ENCODE data around the gene ZNF550. TPM values are rescaled to one million over a fixed set of nuclear protein-coding genes. Genes with fewer than 3 reads are reported as not detected.

The ZNF550 gene
- total RNA-seq, 1 donor from 2014 or later, result 15.3 TPM

DNA sequence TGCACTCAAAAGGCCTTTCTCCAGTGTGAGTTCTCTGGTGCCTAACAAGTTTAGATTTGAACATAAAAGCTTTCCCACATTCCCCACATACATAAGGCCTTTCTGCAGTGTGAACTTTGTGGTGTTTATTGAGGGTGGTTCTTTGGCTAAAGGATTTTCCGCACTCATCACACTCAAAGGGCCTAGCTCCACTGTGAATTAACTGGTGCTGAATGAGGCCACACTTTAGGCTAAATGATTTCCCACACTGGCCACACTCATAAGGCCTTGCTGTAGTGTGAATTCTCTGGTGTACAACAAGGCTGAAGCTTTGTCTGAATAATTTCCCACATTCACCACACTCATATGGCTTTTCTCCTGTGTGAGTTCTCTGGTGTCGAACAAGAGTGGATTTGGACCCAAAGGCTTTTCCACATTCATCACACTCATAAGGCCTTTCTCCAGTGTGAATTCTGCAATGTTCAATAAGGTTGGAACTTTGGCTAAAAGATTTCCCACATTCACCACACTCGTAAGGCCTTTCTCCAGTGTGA lies 12.8 kb upstream of the ZNF550 start:
- no peak for DNase-seq (ENCODE audit: low spot score)
- Mint-ChIP-seq H3K27ac (ENCODE audit: unreplicated experiment) (no peak overlapping the region), H3K9me3 (ENCODE audit: unreplicated experiment) (peaks cover 77% of the 10 kb centered on the region), H3K36me3 (ENCODE audit: low read depth, unreplicated experiment) (peaks cover 76% of the 10 kb centered on the region), H3K4me1 (ENCODE audit: unreplicated experiment) (no peaks in the 10 kb centered on the region), H3K4me3 (ENCODE audit: unreplicated experiment) (peak overlapping the region; percentile 86), H3K27me3 (ENCODE audit: unreplicated experiment) (peaks cover 21% of the 10 kb centered on the region)
- TF ChIP-seq, protein P1, sequence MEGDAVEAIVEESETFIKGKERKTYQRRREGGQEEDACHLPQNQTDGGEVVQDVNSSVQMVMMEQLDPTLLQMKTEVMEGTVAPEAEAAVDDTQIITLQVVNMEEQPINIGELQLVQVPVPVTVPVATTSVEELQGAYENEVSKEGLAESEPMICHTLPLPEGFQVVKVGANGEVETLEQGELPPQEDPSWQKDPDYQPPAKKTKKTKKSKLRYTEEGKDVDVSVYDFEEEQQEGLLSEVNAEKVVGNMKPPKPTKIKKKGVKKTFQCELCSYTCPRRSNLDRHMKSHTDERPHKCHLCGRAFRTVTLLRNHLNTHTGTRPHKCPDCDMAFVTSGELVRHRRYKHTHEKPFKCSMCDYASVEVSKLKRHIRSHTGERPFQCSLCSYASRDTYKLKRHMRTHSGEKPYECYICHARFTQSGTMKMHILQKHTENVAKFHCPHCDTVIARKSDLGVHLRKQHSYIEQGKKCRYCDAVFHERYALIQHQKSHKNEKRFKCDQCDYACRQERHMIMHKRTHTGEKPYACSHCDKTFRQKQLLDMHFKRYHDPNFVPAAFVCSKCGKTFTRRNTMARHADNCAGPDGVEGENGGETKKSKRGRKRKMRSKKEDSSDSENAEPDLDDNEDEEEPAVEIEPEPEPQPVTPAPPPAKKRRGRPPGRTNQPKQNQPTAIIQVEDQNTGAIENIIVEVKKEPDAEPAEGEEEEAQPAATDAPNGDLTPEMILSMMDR (IDR thresholded peaks at IDR 0.05; ENCODE audit: unreplicated experiment), result no peak

DNA sequence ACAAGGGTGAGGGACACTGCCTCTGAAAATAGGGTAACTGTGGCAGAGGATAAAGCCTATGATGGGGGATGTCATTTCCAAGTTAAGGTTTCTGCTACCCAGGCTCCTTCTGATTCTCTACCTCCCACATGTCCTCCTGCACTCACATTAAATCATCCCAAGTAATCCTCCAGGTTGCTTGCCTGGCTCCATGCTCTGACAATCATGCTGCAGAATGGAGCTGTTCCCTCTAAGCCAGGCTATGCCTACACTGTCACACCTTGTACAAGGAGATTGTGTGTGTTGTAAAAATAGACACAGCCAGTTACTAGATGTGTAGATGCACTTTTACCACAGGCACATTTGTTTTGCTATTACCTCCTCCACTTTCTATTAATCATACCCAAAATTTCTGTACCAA lies 11.0 kb upstream of the ZNF550 start:
- peaks cover 13% of the 10 kb centered on the region for H3K27me3 Mint-ChIP-seq (ENCODE audit: unreplicated experiment)
- no peak for DNase-seq (ENCODE audit: low spot score)
- H3K36me3 Mint-ChIP-seq (ENCODE audit: low read depth, unreplicated experiment), result peaks cover 66% of the 10 kb centered on the region
- TF ChIP-seq, protein P1 (IDR thresholded peaks at IDR 0.05; ENCODE audit: unreplicated experiment), result no peak
- H3K9me3 Mint-ChIP-seq (ENCODE audit: unreplicated experiment), result peaks cover 78% of the 10 kb centered on the region
- no peaks in the 10 kb centered on the region for H3K4me1 Mint-ChIP-seq (ENCODE audit: unreplicated experiment)
- no peak overlapping the region for H3K27ac Mint-ChIP-seq (ENCODE audit: unreplicated experiment)
- H3K4me3 Mint-ChIP-seq (ENCODE audit: unreplicated experiment), result peak overlapping the region; percentile 70

DNA sequence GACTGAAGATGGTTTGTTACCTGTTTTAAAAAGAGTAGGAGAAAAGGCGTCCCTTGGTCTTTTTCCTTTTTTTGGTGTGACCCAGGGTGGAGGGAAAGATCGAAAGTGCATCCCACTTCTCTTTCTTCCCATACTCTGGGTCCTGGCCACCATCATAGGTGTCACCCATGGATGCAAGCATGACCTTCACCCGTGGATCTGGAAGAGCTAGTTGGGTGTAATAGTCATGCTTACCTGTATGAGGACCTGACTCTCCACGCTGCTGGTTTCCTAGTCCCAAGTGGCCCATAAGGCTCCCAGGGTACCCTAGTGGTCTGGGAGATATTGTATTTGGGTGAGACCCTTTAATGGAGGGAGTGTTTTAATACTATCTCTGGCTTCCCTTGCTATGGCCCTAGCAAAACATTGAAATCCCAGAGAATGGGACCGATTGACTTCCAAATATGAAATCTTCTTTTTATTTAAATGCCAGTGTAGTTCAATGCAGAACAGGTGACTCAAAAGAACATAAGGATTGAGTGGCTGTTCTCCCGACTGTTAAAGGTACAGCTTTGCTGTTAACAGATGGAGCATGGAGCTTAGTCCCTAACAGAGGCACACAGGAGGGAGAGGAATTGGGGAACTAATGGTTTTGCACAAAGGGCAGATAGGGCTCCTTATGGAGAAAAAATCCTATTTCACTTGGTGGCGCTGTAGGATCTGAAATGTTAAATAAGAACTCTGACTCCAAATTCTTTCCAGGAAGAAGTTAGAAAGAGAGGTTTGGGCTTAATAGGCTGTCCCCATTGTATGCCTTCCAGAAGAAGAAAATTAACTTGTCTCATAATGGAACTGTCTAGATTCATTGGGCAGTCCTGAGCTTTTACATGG lies 7.0 kb upstream of the ZNF550 start:
- no peak overlapping the region for H3K27ac Mint-ChIP-seq (ENCODE audit: unreplicated experiment)
- TF ChIP-seq, protein P1 (IDR thresholded peaks at IDR 0.05; ENCODE audit: unreplicated experiment), result no peak
- no peak for DNase-seq (ENCODE audit: low spot score)
- peaks cover 11% of the 10 kb centered on the region for H3K27me3 Mint-ChIP-seq (ENCODE audit: unreplicated experiment)
- H3K4me3 Mint-ChIP-seq (ENCODE audit: unreplicated experiment), result peak overlapping the region; percentile 39
- H3K36me3 Mint-ChIP-seq (ENCODE audit: low read depth, unreplicated experiment), result peaks cover 45% of the 10 kb centered on the region
- H3K9me3 Mint-ChIP-seq (ENCODE audit: unreplicated experiment), result peaks cover 62% of the 10 kb centered on the region
- H3K4me1 Mint-ChIP-seq (ENCODE audit: unreplicated experiment), result no peaks in the 10 kb centered on the region

GRCh38 chr19:57563547-57563946 lies 3.9 kb upstream of the ZNF550 start:
- TF ChIP-seq, protein P1 (IDR thresholded peaks at IDR 0.05; ENCODE audit: unreplicated experiment), result no peak
- Mint-ChIP-seq H3K27me3 (ENCODE audit: unreplicated experiment) (peaks cover 10% of the 10 kb centered on the region), H3K9me3 (ENCODE audit: unreplicated experiment) (peaks cover 55% of the 10 kb centered on the region), H3K4me1 (ENCODE audit: unreplicated experiment) (peaks cover 6% of the 10 kb centered on the region), H3K27ac (ENCODE audit: unreplicated experiment) (no peak overlapping the region), H3K4me3 (ENCODE audit: unreplicated experiment) (peak overlapping the region; percentile 51), H3K36me3 (ENCODE audit: low read depth, unreplicated experiment) (peaks cover 51% of the 10 kb centered on the region)
- no peak for DNase-seq (ENCODE audit: low spot score)

DNA sequence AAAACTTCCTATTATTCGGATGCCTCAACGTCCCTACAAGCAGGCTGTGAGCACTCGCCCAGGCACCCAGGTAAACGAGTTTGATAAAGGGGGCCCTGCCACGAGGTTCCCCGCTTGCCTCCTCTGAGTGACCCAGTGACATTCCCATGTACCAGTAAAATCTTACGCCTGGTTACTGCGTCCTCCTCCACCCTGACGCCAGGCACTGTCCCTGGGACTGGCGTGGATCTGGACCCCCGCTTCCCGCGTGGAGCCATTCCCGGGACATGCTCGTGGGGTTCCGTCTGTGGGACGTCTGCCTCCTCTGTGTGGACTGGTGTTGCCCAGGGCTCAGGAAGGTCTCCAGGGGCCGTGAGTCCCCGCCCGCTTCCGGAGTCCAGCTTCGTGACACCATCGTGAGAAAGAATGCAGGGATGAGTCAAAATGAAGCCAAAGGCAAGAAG lies 407 bp upstream of the ZNF550 start:
- DNase-seq (ENCODE audit: low spot score), result no peak
- Mint-ChIP-seq H3K4me1 (ENCODE audit: unreplicated experiment) (peaks cover 16% of the 10 kb centered on the region), H3K9me3 (ENCODE audit: unreplicated experiment) (peaks cover 34% of the 10 kb centered on the region)

More for the DNA sequence above, 407 bp upstream of the ZNF550 start:
- Mint-ChIP-seq H3K36me3 (ENCODE audit: low read depth, unreplicated experiment) (peaks cover 57% of the 10 kb centered on the region), H3K27me3 (ENCODE audit: unreplicated experiment) (peaks cover 19% of the 10 kb centered on the region), H3K4me3 (ENCODE audit: unreplicated experiment) (peak overlapping the region; percentile 100), H3K27ac (ENCODE audit: unreplicated experiment) (no peak overlapping the region)
- TF ChIP-seq, protein P1 (IDR thresholded peaks at IDR 0.05; ENCODE audit: unreplicated experiment), result no peak

All from endothelial cell (in vitro differentiated cells).